ENCODE results near the gene ADAMTSL1. TPM values are rescaled to one million over a fixed set of nuclear protein-coding genes. Genes with fewer than 3 reads are reported as not detected.

The ADAMTSL1 gene
- total and polyA plus RNA-seq, 2 donors (not counting 3 experiments of a cell fraction or from before 2014, with no cell fraction given) = 15.0 to 18.4 TPM

DNA sequence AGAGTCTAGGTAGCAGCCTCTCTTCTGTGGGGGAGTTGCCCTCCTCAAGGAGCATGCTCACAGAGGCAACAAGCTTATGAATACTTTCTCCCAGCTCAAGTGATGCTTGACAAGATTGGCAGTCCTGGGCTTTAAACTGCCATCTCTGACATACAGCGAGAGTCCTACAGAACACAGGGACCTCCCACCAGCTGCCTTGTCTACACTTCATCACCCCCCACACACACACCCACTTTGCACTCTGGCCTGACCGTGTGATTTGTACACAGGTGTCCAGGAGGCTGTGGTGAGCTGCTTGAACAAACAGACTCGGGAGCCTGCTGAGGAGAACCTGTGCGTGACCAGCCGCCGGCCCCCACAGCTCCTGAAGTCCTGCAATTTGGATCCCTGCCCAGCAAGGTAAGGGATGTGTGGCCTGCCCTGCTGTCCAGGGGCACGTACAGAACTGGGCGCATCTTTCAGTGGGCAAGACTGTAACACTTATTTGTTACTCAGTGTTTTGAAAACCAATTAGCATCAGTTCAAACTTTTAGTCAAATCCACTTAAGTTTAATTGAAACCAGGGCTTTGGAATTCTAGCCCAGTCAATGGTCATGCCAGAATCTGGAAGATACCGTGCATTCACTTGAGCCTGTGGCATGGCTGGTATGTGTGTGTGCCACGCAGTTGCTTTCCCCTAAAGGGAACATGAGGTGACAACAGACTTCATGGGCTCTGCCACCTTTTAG lies 247.5 kb downstream of the ADAMTSL1 start:
- ChIA-PET CTCF (no interaction called here), POLR2A (no interaction called here)
- Histone ChIP-seq H3K9ac (replicated peaks; ENCODE audit: extremely low read depth, insufficient read depth, low read length) (no peak overlapping the region), H3K4me2 (ENCODE audit: insufficient read depth, low read length) (no peak overlapping the region), H3K27ac (ENCODE audit: insufficient read depth, low read depth, low read length) (no peak overlapping the region), H3K4me1 (ENCODE audit: control insufficient read depth, extremely low read depth, insufficient read depth, low read length) (no peaks in the 10 kb centered on the region), H3K36me3 (ENCODE audit: control insufficient read depth in 2 of 2, extremely low read depth in 1 of 2, insufficient read depth in 2 of 2, low read length in 2 of 2) (no peaks in the 10 kb centered on the region), H3K9me3 (replicated peaks; ENCODE audit: control insufficient read depth, insufficient read depth, low read length) (no peaks in the 10 kb centered on the region), H4K20me1 (replicated peaks; ENCODE audit: control insufficient read depth, extremely low read depth, insufficient read depth, low read length) (no peaks in the 10 kb centered on the region), H3K9me1 (replicated peaks; ENCODE audit: control insufficient read depth, extremely low read depth, insufficient read depth, low read length) (no peaks in the 10 kb centered on the region), H3K27me3 (ENCODE audit: control insufficient read depth in 2 of 2, insufficient read depth in 2 of 2, low read length in 2 of 2) (no peaks in the 10 kb centered on the region), H3K4me3 (replicated peaks in 1 of 3; ENCODE audit: insufficient read depth in 1 of 3, low read depth in 1 of 3, low read length in 3 of 3) (no peak overlapping the region), H2AFZ (ENCODE audit: low read depth, low read length) (no peak overlapping the region), H3K79me2 (ENCODE audit: control insufficient read depth, insufficient read depth, low read length) (no peaks in the 10 kb centered on the region)
- FAIRE-seq (no peak), DNase-seq (ENCODE audit: low read depth, low spot score) (no peak)
- TF ChIP-seq, protein P1, sequence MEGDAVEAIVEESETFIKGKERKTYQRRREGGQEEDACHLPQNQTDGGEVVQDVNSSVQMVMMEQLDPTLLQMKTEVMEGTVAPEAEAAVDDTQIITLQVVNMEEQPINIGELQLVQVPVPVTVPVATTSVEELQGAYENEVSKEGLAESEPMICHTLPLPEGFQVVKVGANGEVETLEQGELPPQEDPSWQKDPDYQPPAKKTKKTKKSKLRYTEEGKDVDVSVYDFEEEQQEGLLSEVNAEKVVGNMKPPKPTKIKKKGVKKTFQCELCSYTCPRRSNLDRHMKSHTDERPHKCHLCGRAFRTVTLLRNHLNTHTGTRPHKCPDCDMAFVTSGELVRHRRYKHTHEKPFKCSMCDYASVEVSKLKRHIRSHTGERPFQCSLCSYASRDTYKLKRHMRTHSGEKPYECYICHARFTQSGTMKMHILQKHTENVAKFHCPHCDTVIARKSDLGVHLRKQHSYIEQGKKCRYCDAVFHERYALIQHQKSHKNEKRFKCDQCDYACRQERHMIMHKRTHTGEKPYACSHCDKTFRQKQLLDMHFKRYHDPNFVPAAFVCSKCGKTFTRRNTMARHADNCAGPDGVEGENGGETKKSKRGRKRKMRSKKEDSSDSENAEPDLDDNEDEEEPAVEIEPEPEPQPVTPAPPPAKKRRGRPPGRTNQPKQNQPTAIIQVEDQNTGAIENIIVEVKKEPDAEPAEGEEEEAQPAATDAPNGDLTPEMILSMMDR (IDR thresholded peaks at IDR 0.05; ENCODE audit: extremely low read depth in 1 of 2, insufficient read depth in 1 of 2, low read depth in 1 of 2, low read length in 2 of 2) = no peak
- TF ChIP-seq, protein P2, sequence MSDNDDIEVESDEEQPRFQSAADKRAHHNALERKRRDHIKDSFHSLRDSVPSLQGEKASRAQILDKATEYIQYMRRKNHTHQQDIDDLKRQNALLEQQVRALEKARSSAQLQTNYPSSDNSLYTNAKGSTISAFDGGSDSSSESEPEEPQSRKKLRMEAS (IDR thresholded peaks at IDR 0.05; ENCODE audit: insufficient read depth, insufficient read length) = no peak
- TF ChIP-seq POLR2AphosphoS5 (IDR thresholded peaks at IDR 0.05; ENCODE audit: insufficient read depth, low read depth, low read length) = no peak
- TF ChIP-seq GATA2 (IDR thresholded peaks at IDR 0.05; ENCODE audit: insufficient read depth, insufficient read length, low read depth, low read length) = no peak
- no peak for TF ChIP-seq EZH2 (IDR thresholded peaks at IDR 0.05; ENCODE audit: borderline replicate concordance, low read depth, low read length, severe bottlenecking)
- TF ChIP-seq FOS (IDR thresholded peaks at IDR 0.05; ENCODE audit: borderline replicate concordance, insufficient read depth, low read length) = no peak
- no peak for TF ChIP-seq JUN (IDR thresholded peaks at IDR 0.05; ENCODE audit: borderline replicate concordance, insufficient read depth, insufficient read length, low read depth)
- TF ChIP-seq MYC (IDR thresholded peaks at IDR 0.05; ENCODE audit: low read depth, low read length) = no peak
- TF ChIP-seq POLR2A (IDR thresholded peaks at IDR 0.05; ENCODE audit: low read depth, low read length) = no peak
- BruUV-seq (replicated peaks) = no TSS peak
- dilution Hi-C loops (cut with MboI; ENCODE audit: extremely low pct_ligation_motif_present, low sequenced_read_pairs) (no loop called here), intact Hi-C loops (cut with micrococcal nuclease) (no loop called here)
